Stimulated activated naive B cell treated with anti-CD40 and anti-IgM and Interleukin-4, amounts not matched to agents 10 μg/mL and 1 μg/mL and 100 μg/mL, for 72 hours (primary cell): ENCODE results near the gene HSPA1B.
A peak's percentile ranks its signal among the peaks of the same experiment; 100 is the strongest.

Experiments
- ATAC-seq, 2 donors: fragments of 150-1000 bp; cut with Tn5 transposase; replicated peaks; 2 replicates each; pipeline ENCODE4 v1.10.0; 2021; ENCODE audit warnings: moderate library complexity in 1 of 2
- DNase-seq: peaks from one replicate; pipeline ENCODE4 v3.0.0; 2021
- H3K27ac Mint-ChIP-seq: one replicate; pipeline ENCODE4 v1.8.0; 2022; ENCODE audit warnings: mild to moderate bottlenecking, mixed read lengths
- H3K27me3 Mint-ChIP-seq, 2 donors: one replicate each; pipeline ENCODE4 v1.8.0; 2022; ENCODE audit warnings: mixed read lengths in 2 of 2
- H3K36me3 Mint-ChIP-seq, 2 donors: one replicate each; pipeline ENCODE4 v1.8.0; 2022; ENCODE audit warnings: mixed read lengths in 2 of 2, mild to moderate bottlenecking in 1 of 2
- H3K4me1 Mint-ChIP-seq, 2 donors: one replicate each; pipeline ENCODE4 v1.8.0; 2022; ENCODE audit warnings: mixed read lengths in 2 of 2, mild to moderate bottlenecking in 1 of 2
- H3K4me3 Mint-ChIP-seq, 2 donors: one replicate each; pipeline ENCODE4 v1.8.0; 2022; ENCODE audit warnings: mild to moderate bottlenecking in 2 of 2, mixed read lengths in 2 of 2, moderate library complexity in 1 of 2
- H3K9me3 Mint-ChIP-seq, 2 donors: one replicate each; pipeline ENCODE4 v1.8.0; 2022; ENCODE audit warnings: mixed read lengths in 2 of 2, mild to moderate bottlenecking in 1 of 2

Gene HSPA1B

GRCh38 chr6:31827286-31828079 is at the start of gene HSPA1B:
TSS of gene HSPA1B (plus strand) at chr6:31827738. CDS start at chr6:31827951, 213 bp downstream.
- H3K27ac Mint-ChIP-seq: peak within 1 kb of the TSS; percentile 99

GRCh38 chr6:31778193-31778592 is 49.3 kb upstream of the HSPA1B start:
- ATAC-seq: no peak
- H3K4me3 Mint-ChIP-seq: no peak overlapping the region
- peaks cover 28 to 38% of the 10 kb centered on the region in 2 donors for H3K4me1 Mint-ChIP-seq
- peaks cover 41 to 48% of the 10 kb centered on the region in 2 donors for H3K36me3 Mint-ChIP-seq
- no peaks in the 10 kb centered on the region for H3K9me3 Mint-ChIP-seq
- DNase-seq: no peak
- H3K27ac Mint-ChIP-seq: no peak overlapping the region
- H3K27me3 Mint-ChIP-seq: no peaks in the 10 kb centered on the region

More at GRCh38 chr6:31827286-31828079, at the start of gene HSPA1B:
- ATAC-seq (peak; percentile 83 to 84), DNase-seq (peak; percentile 97)
- Mint-ChIP-seq H3K4me1 (peaks cover 20 to 51% of the 10 kb centered on the region in 2 donors), H3K9me3 (no peaks in the 10 kb centered on the region), H3K27me3 (no peaks in the 10 kb centered on the region), H3K4me3 (peak within 1 kb of the TSS; percentile 86 to 88), H3K36me3 (peaks cover 0 to 2% of the 10 kb centered on the region in 2 donors)

- Mint-ChIP-seq H3K9me3 (no peaks in the 10 kb centered on the region), H3K27me3 (no peaks in the 10 kb centered on the region), H3K27ac (peak overlapping the region; percentile 25), H3K4me3 (no peak overlapping the region), H3K4me1 (peaks cover 30 to 38% of the 10 kb centered on the region in 2 donors), H3K36me3 (peaks cover 45 to 53% of the 10 kb centered on the region in 2 donors)
- DNase-seq: no peak
- ATAC-seq: no peak
These were observed 48.3 kb upstream of the HSPA1B start for GRCh38 chr6:31778999-31779885.

GRCh38 chr6:31779908-31780307 is 47.6 kb upstream of the HSPA1B start:
- no peaks in the 10 kb centered on the region for H3K9me3 Mint-ChIP-seq
- H3K27ac Mint-ChIP-seq: peak overlapping the region; percentile 25
- no peak for ATAC-seq
- no peak overlapping the region for H3K4me3 Mint-ChIP-seq
- no peak for DNase-seq
- H3K27me3 Mint-ChIP-seq: no peaks in the 10 kb centered on the region
- peaks cover 51 to 60% of the 10 kb centered on the region in 2 donors for H3K36me3 Mint-ChIP-seq
- H3K4me1 Mint-ChIP-seq: peaks cover 31 to 38% of the 10 kb centered on the region in 2 donors

GRCh38 chr6:31780507-31781243 is 46.9 kb upstream of the HSPA1B start:
- no peaks in the 10 kb centered on the region for H3K9me3 Mint-ChIP-seq
- H3K4me1 Mint-ChIP-seq: peaks cover 23 to 33% of the 10 kb centered on the region in 2 donors
- no peak overlapping the region for H3K4me3 Mint-ChIP-seq
- no peak for ATAC-seq
- no peak overlapping the region for H3K27ac Mint-ChIP-seq
- DNase-seq: no peak
- H3K27me3 Mint-ChIP-seq: no peaks in the 10 kb centered on the region
- H3K36me3 Mint-ChIP-seq: peaks cover 53 to 64% of the 10 kb centered on the region in 2 donors

GRCh38 chr6:31781244-31782125 is 46.1 kb upstream of the HSPA1B start:
- Mint-ChIP-seq H3K9me3 (no peaks in the 10 kb centered on the region), H3K27ac (no peak overlapping the region), H3K4me1 (peaks cover 20 to 30% of the 10 kb centered on the region in 2 donors), H3K27me3 (no peaks in the 10 kb centered on the region), H3K36me3 (peaks cover 57 to 68% of the 10 kb centered on the region in 2 donors), H3K4me3 (no peak overlapping the region)
- ATAC-seq: no peak
- no peak for DNase-seq

GRCh38 chr6:31782126-31782855 is 45.2 kb upstream of the HSPA1B start:
- Mint-ChIP-seq H3K27me3 (no peaks in the 10 kb centered on the region), H3K27ac (peak overlapping the region; percentile 5), H3K4me3 (no peak overlapping the region), H3K9me3 (no peaks in the 10 kb centered on the region), H3K4me1 (peaks cover 14 to 22% of the 10 kb centered on the region in 2 donors), H3K36me3 (peaks cover 54 to 64% of the 10 kb centered on the region in 2 donors)
- DNase-seq (no peak), ATAC-seq (no peak)

- Mint-ChIP-seq H3K27ac (peak overlapping the region; percentile 51), H3K4me3 (no peak overlapping the region), H3K4me1 (peaks cover 11 to 13% of the 10 kb centered on the region in 2 donors), H3K9me3 (no peaks in the 10 kb centered on the region), H3K36me3 (peaks cover 50 to 52% of the 10 kb centered on the region in 2 donors), H3K27me3 (no peaks in the 10 kb centered on the region)
- ATAC-seq (no peak), DNase-seq (no peak)
These were observed 43.2 kb upstream of the HSPA1B start for GRCh38 chr6:31784098-31784925.

- Mint-ChIP-seq H3K4me1 (peaks cover 15 to 21% of the 10 kb centered on the region in 2 donors), H3K9me3 (no peaks in the 10 kb centered on the region), H3K27me3 (no peaks in the 10 kb centered on the region), H3K36me3 (peaks cover 47 to 48% of the 10 kb centered on the region in 2 donors), H3K27ac (no peak overlapping the region), H3K4me3 (no peak overlapping the region)
- DNase-seq: no peak
- no peak for ATAC-seq
These were observed 42.1 kb upstream of the HSPA1B start for GRCh38 chr6:31785475-31785874.

GRCh38 chr6:31791324-31792089 is 36.0 kb upstream of the HSPA1B start:
- ATAC-seq: no peak
- Mint-ChIP-seq H3K4me3 (peak overlapping the region in 1 of 2 donors; percentile 18), H3K9me3 (no peaks in the 10 kb centered on the region), H3K27me3 (no peaks in the 10 kb centered on the region), H3K36me3 (peaks cover 24 to 37% of the 10 kb centered on the region in 2 donors), H3K4me1 (peaks cover 33 to 52% of the 10 kb centered on the region in 2 donors), H3K27ac (peak overlapping the region; percentile 27)
- no peak for DNase-seq

- H3K4me3 Mint-ChIP-seq: no peak overlapping the region
- ATAC-seq (no peak), DNase-seq (no peak)
- H3K9me3 Mint-ChIP-seq: no peaks in the 10 kb centered on the region
- H3K36me3 Mint-ChIP-seq: peaks cover 24 to 37% of the 10 kb centered on the region in 2 donors
- no peak overlapping the region for H3K27ac Mint-ChIP-seq
- H3K27me3 Mint-ChIP-seq: no peaks in the 10 kb centered on the region
- peaks cover 33 to 56% of the 10 kb centered on the region in 2 donors for H3K4me1 Mint-ChIP-seq
These were observed 35.5 kb upstream of the HSPA1B start for GRCh38 chr6:31792090-31792374.
